Adrenal gland (tissue), 5 donors: Measurements from ENCODE around the gene RFESD.

Experiments used
- CTCF ChIP-seq, 6 experiments: fragments of 450-650 bp in 4 of 6; fragments of 200-600 bp in 2 of 6; sonication (generic) in 1 of 6; IDR thresholded peaks; 1 replicate in 5 of 6; 2 replicates in 1 of 6; pipeline versions ENCODE4 v1.5.1 to v1.8.0; 2016 to 2021; ENCODE audit warnings: antibody characterized with exemption in 6 of 6, mild to moderate bottlenecking in 2 of 6, moderate library complexity in 1 of 6
- POLR2A ChIP-seq, 2 donors: fragments of 450-650 bp; IDR thresholded peaks; one replicate each; pipeline ENCODE4 v1.6.1; 2017; ENCODE audit warnings: antibody characterized with exemption in 2 of 2, mild to moderate bottlenecking in 2 of 2, moderate library complexity in 1 of 2
- donor health status: DM: no; HTN: no; CAD: no.

DNA sequence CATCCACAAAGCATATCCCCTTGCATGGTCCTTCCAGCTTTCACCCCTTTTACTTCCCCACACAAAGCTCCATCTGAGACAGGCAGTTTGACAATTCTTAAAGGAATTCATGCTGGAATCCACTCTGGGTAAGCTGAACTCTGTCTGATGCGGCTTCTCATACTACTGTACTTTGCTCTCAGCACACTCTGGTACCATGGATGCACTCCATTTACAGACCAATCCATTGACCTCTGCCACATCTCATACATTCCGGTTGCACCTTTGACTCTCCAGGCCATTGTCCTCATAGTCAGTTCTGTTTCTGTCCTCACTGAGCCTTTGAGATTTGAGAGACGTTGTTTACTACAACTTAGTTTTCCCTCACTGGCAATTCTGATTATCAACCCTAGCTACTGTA is 24.0 kb downstream of the RFESD start:
- TF ChIP-seq POLR2A (IDR thresholded peaks at IDR 0.05) (no peak), CTCF (IDR thresholded peaks at IDR 0.05) (no peak)
